HG03196 (cell line): Measurements from ENCODE around the gene PCDHGA6.
"Not testable (repeated sequence)": the region's sequence is repeated elsewhere in the genome, so short reads cannot be mapped to it uniquely, and the experiment has no call there.

ENCODE experiments used
- ATAC-seq: cut with Tn5 transposase; IDR thresholded peaks from one replicate; pipeline ENCODE4 v1.9.1; 2021; ENCODE audit not compliant: unreplicated experiment

PCDHGA6 gene

GRCh38 chr5:141359790-141360426 is 13.8 kb upstream of the PCDHGA6 start, which contains the start of gene PCDHGB2:
Gene PCDHGB2, plus strand, starts transcription at chr5:141359994. Its CDS starts 142 bp downstream, at chr5:141360136.
- ATAC-seq: peak; percentile 63

- ATAC-seq: no peak
These were observed 13.0 kb upstream of the PCDHGA6 start for GRCh38 chr5:141360685-141361084.

GRCh38 chr5:141362719-141363118 is 11.0 kb upstream of the PCDHGA6 start:
- ATAC-seq: no peak

- ATAC-seq: no peak
These were observed 9.6 kb upstream of the PCDHGA6 start, which contains the start of gene PCDHGA5 for GRCh38 chr5:141363952-141364660. Gene PCDHGA5, plus strand, starts transcription at chr5:141364162. Its CDS starts 169 bp downstream, at chr5:141364331.

- ATAC-seq: no peak
These were observed 7.4 kb upstream of the PCDHGA6 start for GRCh38 chr5:141366016-141366896.

GRCh38 chr5:141369994-141370848 is 3.5 kb upstream of the PCDHGA6 start, which contains the start of gene PCDHGB3:
Gene PCDHGB3, plus strand, starts transcription at chr5:141370242. Its CDS starts 153 bp downstream, at chr5:141370395.
- peak; percentile 69 for ATAC-seq

- ATAC-seq: no peak
These were observed 1.9 kb upstream of the PCDHGA6 start for GRCh38 chr5:141371572-141372475.

GRCh38 chr5:141374627-141375026 is 936 bp downstream of the PCDHGA6 start:
- no peak for ATAC-seq

- not testable (repeated sequence) for ATAC-seq
These were observed 1.9 kb downstream of the PCDHGA6 start for GRCh38 chr5:141375444-141376155.

GRCh38 chr5:141382469-141383294 is 9.0 kb downstream of the PCDHGA6 start, which contains the start of gene PCDHGA7:
Gene PCDHGA7, plus strand, starts transcription at chr5:141382742. Its CDS starts 158 bp downstream, at chr5:141382900.
- no peak for ATAC-seq

GRCh38 chr5:141383345-141383744 is 9.7 kb downstream of the PCDHGA6 start:
- no peak for ATAC-seq

- ATAC-seq: no peak
These were observed 11.0 kb downstream of the PCDHGA6 start for GRCh38 chr5:141384471-141385267.

GRCh38 chr5:141387557-141388311 is 14.0 kb downstream of the PCDHGA6 start, which contains the start of gene PCDHGB4:
Gene PCDHGB4, plus strand, starts transcription at chr5:141387698. Its CDS starts 187 bp downstream, at chr5:141387885.
- ATAC-seq: not testable (repeated sequence)

GRCh38 chr5:141388661-141389060 is 15.0 kb downstream of the PCDHGA6 start:
- no peak for ATAC-seq

- ATAC-seq: no peak
These were observed 15.7 kb downstream of the PCDHGA6 start for GRCh38 chr5:141389153-141390042.
